KMS-11 (cell line): Measurements from ENCODE around the gene DIRAS1.

Experiments
- H2AFZ ChIP-seq: fragments of 200-600 bp; sonication (generic); 2 replicates; pipeline ENCODE4 v1.6.1; 2016; ENCODE audit warnings: antibody characterized with exemption, mixed run types, low read depth
- H3K27ac ChIP-seq: fragments of 200-600 bp; sonication (generic); 2 replicates; pipeline ENCODE4 v1.6.1; 2016; ENCODE audit warnings: mild to moderate bottlenecking, mixed run types
- H3K27me3 ChIP-seq: fragments of 200-600 bp; sonication (generic); 2 replicates; pipeline ENCODE4 v1.6.1; 2017; ENCODE audit warnings: mild to moderate bottlenecking, low read depth, mixed run types, moderate library complexity; ENCODE audit not compliant: insufficient read depth
- H3K36me3 ChIP-seq: fragments of 200-600 bp; sonication (generic); 2 replicates; pipeline ENCODE4 v1.6.1; 2017; ENCODE audit warnings: mild to moderate bottlenecking, mixed run types; ENCODE audit not compliant: insufficient read depth
- H3K4me1 ChIP-seq: fragments of 200-600 bp; sonication (generic); 2 replicates; pipeline ENCODE4 v1.6.1; 2016; ENCODE audit warnings: mild to moderate bottlenecking, low read depth, mixed run types; ENCODE audit not compliant: poor library complexity, severe bottlenecking
- H3K4me2 ChIP-seq: fragments of 200-600 bp; sonication (generic); 2 replicates; pipeline ENCODE4 v1.7.0; 2016; ENCODE audit warnings: mild to moderate bottlenecking, mixed run types
- H3K4me3 ChIP-seq: fragments of 200-600 bp; sonication (generic); IDR thresholded peaks from 2 replicates; pipeline ENCODE4 v1.6.1; 2017; ENCODE audit warnings: low read depth, low read length, mixed read lengths; ENCODE audit not compliant: insufficient read depth
- H3K79me2 ChIP-seq: fragments of 200-600 bp; sonication (generic); 2 replicates; pipeline ENCODE4 v1.6.1; 2016; ENCODE audit warnings: low read depth, mixed run types; ENCODE audit not compliant: insufficient read depth
- H3K9ac ChIP-seq: fragments of 200-600 bp; sonication (generic); 2 replicates; pipeline ENCODE4 v1.6.1; 2016; ENCODE audit warnings: mild to moderate bottlenecking, mixed run types
- H4K20me1 ChIP-seq: fragments of 200-600 bp; sonication (generic); 2 replicates; pipeline ENCODE4 v1.6.1; 2016; ENCODE audit warnings: mild to moderate bottlenecking, mixed run types; ENCODE audit not compliant: insufficient read depth
- CTCF ChIP-seq: fragments of 200-600 bp; sonication (generic); conservative IDR thresholded peaks from 2 replicates; pipeline ENCODE4 v1.6.1; 2017; ENCODE audit warnings: low read depth, mild to moderate bottlenecking, antibody characterized with exemption, low read length, moderate library complexity, mixed read lengths

Gene DIRAS1

DNA sequence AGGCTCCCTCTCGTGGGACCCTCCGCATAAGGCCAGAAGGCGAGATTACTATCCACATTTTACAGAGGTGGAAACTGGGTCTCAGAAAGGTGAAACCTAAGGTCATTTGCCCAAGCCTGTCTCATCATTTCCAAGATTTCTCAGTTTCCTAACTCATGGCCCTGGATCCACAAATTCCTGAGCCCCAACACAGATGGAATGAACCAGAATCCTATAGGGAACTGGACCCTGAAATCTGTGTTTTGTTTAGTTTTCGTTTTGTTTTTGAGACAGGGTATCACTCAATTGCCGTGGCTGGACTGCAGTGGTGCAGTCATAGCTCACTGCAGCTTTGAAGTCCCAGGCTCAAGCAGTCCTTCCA, 18.1 kb downstream of the DIRAS1 start:
- no peak overlapping the region for H3K27ac ChIP-seq
- peaks cover 32% of the 10 kb centered on the region for H3K4me1 ChIP-seq
- no peak overlapping the region for H2AFZ ChIP-seq
- H3K4me2 ChIP-seq = no peak overlapping the region
- no peak for TF ChIP-seq CTCF
- H3K79me2 ChIP-seq = no peaks in the 10 kb centered on the region; the same call in 1 of the 2 replicates
- H3K27me3 ChIP-seq = no peaks in the 10 kb centered on the region
- no peaks in the 10 kb centered on the region for H3K36me3 ChIP-seq
- H3K9ac ChIP-seq = no peak overlapping the region
- no peak overlapping the region for H3K4me3 ChIP-seq
- no peaks in the 10 kb centered on the region for H4K20me1 ChIP-seq

DNA sequence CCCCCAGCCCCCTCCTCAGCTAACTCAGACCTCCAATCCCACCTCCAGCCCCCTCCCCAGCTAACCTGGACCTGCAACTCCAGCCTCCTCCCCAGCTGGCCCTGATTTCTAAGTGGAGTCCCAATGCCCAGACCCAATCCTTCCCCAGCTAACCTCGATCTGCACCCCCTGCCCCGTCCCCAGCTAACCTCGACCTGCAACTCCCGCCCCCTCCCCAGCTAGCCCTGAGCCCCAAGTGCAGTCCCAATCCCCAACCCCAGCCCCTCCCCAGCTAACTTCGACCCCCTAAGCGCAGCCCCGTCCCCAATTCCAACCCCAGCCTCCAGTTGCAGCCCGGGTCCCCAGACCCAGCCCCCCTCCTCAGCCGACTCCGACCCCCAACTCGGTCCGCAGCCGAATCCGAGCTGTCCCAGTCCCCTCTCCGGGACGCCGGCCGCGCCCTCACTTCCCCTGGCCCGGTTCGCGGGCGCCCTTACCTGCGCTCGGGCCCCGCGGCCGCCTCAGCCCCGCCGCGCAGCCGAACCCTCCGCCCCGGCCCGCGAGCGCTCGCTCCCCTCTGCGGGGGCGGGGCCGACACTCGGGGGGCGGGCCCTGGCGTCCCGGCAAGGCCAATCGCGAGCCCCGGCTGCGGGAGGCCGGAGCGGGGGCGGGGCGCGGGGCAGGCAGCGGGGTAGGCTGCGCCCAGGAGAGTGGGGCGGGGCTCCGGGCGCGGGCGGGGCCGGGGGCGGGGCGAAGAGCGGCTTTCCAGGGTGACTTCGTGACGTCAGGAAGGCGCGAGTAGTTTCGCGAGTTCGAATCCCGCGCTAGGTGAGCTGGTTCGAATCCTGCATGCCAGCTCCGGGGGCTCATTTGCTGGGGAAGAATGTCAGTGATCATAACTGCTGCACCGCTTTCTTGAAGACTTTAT, 18.7 kb downstream of the DIRAS1 start, which contains the start of gene GNG7:
Gene GNG7, minus strand, starts transcription at position 525 of the 907 bp plus-strand sequence. CDS start 182,006 bp downstream, outside the sequence.
- Histone ChIP-seq H2AFZ (peak within 1 kb of the TSS; percentile 57), H3K27me3 (no peaks in the 10 kb centered on the region), H4K20me1 (no peaks in the 10 kb centered on the region), H3K4me2 (peak within 1 kb of the TSS; percentile 78), H3K9ac (peak within 1 kb of the TSS; percentile 31; the same call in 1 of the 2 replicates), H3K36me3 (no peaks in the 10 kb centered on the region), H3K4me3 (no peak within 1 kb of the TSS), H3K79me2 (no peaks in the 10 kb centered on the region; the same call in 1 of the 2 replicates), H3K27ac (no peak within 1 kb of the TSS), H3K4me1 (peaks cover 38% of the 10 kb centered on the region)
- TF ChIP-seq CTCF = no peak

- H3K4me1 ChIP-seq = peaks cover 42% of the 10 kb centered on the region
- no peak for TF ChIP-seq CTCF
- H2AFZ ChIP-seq = no peak overlapping the region
- H3K4me3 ChIP-seq = no peak overlapping the region
- no peaks in the 10 kb centered on the region for H3K36me3 ChIP-seq
- H3K27me3 ChIP-seq = no peaks in the 10 kb centered on the region
- peak overlapping the region; percentile 31; the same call in 1 of the 2 replicates for H3K9ac ChIP-seq
- H3K4me2 ChIP-seq = peak overlapping the region; percentile 78
- H3K79me2 ChIP-seq = no peaks in the 10 kb centered on the region; the same call in 1 of the 2 replicates
- no peak overlapping the region for H3K27ac ChIP-seq
- no peaks in the 10 kb centered on the region for H4K20me1 ChIP-seq
These were observed 19.6 kb downstream of the DIRAS1 start for GRCh38 chr19:2701361-2702169.

- Histone ChIP-seq H3K27me3 (no peaks in the 10 kb centered on the region), H3K36me3 (no peaks in the 10 kb centered on the region), H3K4me2 (peak overlapping the region; percentile 61; the same call in 1 of the 2 replicates), H3K4me1 (peaks cover 42% of the 10 kb centered on the region), H3K27ac (no peak overlapping the region), H3K9ac (no peak overlapping the region), H3K4me3 (no peak overlapping the region), H2AFZ (no peak overlapping the region), H3K79me2 (no peaks in the 10 kb centered on the region; the same call in 1 of the 2 replicates), H4K20me1 (no peaks in the 10 kb centered on the region)
- TF ChIP-seq CTCF = no peak
These were observed 20.4 kb downstream of the DIRAS1 start for GRCh38 chr19:2700660-2701360.
